Activated CD8-positive, alpha-beta memory T cell treated with anti-CD3 and anti-CD28 coated beads for 24 hours (primary cell): ENCODE results near the gene KIAA1671.
A peak's percentile ranks its signal among the peaks of the same experiment; 100 is the strongest.

Experiments used
- DNase-seq: peaks from one replicate; pipeline ENCODE4 v3.0.0-alpha.2; 2020

Gene KIAA1671

GRCh38 chr22:25048659-25049647, 96.4 kb downstream of the KIAA1671 start:
- DNase-seq = peak; percentile 86

DNA sequence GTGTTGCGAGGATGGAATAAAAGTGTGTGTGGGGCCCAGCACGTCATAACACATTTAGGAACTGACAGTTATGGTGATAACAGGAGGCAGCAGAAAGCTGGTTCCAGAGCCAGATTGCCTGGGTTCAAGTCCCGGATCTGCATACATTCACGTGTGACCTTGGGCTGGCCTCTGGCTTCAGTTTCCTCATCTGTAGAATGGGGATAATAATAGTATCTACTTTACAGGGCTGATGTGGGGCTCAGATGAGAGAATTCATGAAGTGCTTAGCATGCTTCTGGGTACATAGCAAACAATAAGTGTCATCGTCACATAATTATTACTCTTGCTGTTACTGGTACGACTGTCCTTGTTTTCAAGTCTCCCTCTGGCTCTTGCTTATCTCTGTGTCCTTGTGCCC, 97.3 kb downstream of the KIAA1671 start:
- no peak for DNase-seq

DNA sequence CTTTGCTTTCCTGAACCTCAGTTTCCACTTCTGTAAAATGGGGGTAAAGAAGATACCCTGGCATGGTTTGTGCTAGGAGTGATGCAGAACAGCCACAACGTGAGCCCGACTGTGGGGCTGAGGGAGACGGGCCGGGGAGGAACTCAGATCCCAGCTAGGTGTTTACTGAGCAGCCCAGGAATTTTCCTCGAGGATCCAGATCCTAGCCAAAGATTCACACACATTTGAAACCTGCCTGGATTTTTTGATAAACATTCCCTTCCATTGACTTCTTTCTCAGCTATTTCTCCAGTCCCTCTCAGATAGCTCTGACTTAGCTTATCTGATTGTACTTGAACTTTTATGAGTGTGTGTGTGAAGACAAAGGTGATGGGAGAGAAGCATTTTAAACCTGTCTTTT, 98.0 kb downstream of the KIAA1671 start:
- no peak for DNase-seq

- no peak for DNase-seq
Measured at GRCh38 chr22:25051073-25051472, 98.6 kb downstream of the KIAA1671 start.

GRCh38 chr22:25051983-25052710, 99.6 kb downstream of the KIAA1671 start:
- no peak for DNase-seq

GRCh38 chr22:25053153-25053805, 100.8 kb downstream of the KIAA1671 start:
- no peak for DNase-seq

- DNase-seq = peak; percentile 78
Measured at GRCh38 chr22:25054943-25055511, 102.5 kb downstream of the KIAA1671 start.

GRCh38 chr22:25057013-25057881, 104.7 kb downstream of the KIAA1671 start:
- peak; percentile 95 for DNase-seq

DNA sequence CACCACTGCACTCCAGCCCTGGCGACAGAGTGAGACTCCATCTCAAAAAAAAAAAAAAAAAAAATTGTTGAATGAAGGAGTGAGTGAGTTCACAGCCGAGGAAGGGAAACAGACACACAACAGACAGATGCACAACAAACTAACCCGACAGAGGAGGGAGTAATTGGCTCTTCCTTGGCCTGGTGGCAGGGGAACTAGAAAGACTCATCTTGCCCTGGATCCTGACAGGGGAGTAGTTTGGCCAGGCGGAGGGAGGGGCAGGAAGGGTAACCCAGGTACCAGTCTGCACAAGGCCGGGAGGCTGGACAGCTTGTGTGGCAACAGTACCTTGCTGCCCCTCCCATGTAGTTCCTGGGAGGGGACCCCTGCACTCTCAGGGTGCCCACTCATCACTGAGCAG, 106.9 kb downstream of the KIAA1671 start:
- no peak for DNase-seq

DNA sequence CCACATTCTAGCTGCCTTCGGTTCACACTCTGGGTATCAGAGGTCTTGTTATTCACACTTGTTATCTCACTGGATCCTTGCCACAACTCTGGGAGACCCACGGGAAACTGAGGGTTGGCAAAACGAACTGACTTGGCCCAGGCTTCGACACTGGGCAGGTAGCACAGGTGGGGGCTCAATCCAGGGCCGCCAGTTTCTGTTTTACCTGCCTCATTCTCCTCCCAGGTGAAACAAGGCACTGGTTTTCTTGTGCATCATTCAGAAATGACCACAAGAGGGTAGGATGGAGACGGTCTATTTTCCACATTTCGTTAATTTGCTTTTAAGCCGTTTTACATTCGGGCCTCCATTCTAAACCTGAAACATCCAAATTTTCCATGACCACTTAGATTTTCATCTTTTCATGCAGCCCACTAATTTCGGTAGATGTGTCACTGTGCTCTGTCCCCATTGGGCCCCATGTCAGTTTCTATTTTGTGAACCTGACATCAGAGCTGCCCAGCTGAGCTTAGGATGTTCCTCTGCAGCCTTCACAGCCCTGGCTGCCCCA, 108.1 kb downstream of the KIAA1671 start:
- peak; percentile 82 for DNase-seq

- no peak for DNase-seq
Measured at GRCh38 chr22:25061134-25061533, 108.6 kb downstream of the KIAA1671 start.

- no peak for DNase-seq
Measured at GRCh38 chr22:25061605-25062376, 109.3 kb downstream of the KIAA1671 start.

DNA sequence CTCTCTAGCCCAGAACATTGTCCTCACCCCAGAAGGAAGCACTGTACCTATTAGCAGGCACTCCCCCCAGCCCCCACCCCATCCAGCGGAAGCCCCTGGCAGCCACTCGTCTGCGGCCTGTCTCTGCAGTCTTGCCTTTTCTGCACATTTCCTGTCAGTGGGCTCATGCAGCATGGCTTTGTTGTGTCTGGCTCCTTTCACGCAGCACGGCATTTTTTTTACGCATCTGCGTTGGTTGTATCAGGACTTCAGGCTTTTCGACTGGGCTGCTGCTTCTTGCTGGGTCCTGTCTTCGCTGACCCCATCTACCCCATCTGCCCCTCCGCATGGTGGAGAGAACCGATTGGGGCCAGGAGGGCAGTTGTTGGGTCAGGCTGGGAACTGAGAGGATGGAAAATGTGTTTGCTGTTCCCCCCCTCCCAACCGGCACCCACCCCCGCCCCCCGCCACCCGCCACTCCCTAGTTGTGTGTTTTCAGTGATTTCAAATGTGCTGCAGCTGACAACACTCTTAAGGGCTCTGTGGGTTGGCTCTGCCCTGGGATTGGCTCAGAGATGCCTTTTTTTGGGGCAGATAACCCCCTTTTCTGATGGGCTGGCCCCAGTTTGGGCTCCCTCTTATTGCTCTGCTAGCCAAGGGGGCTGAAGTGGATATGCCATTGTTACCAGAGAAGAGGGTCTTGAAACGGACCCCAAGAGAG, 110.0 kb downstream of the KIAA1671 start:
- peak; percentile 84 for DNase-seq

DNA sequence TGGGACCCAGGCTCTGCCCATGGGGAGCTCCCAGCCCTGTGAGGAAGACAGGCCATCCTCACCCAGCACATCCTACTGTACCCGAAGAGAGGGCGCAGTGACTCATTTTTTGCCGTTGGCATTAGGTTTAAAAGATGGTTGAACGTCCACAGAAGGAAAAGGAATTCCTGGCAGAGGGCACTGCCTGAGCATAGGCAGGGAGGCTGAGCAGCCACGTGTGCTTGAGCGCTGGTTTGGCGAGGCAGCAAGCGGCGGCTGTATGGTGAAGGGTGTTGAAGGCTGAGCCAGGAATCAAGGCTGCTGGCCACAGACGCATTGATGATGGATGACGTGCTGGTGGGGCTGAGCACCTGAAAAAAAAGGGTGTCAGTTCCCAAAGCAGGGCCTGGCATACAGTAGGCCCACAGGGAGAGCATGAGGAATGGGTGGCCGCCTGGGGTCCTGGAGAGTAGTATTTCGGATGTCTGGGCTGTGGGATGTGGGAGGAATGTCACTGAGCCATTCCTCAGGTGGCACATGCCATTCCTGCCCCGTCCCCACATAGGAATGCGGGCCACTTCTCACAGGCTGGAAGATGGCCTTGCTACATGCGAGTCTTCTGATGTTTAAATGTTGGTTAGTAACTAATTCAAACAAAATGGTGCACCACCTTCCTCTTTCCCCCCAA, 112.5 kb downstream of the KIAA1671 start:
- no peak for DNase-seq

- DNase-seq = no peak
Measured at GRCh38 chr22:25066861-25067435, 114.4 kb downstream of the KIAA1671 start.

- peak; percentile 87 for DNase-seq
Measured at GRCh38 chr22:25067851-25068421, 115.4 kb downstream of the KIAA1671 start.

DNA sequence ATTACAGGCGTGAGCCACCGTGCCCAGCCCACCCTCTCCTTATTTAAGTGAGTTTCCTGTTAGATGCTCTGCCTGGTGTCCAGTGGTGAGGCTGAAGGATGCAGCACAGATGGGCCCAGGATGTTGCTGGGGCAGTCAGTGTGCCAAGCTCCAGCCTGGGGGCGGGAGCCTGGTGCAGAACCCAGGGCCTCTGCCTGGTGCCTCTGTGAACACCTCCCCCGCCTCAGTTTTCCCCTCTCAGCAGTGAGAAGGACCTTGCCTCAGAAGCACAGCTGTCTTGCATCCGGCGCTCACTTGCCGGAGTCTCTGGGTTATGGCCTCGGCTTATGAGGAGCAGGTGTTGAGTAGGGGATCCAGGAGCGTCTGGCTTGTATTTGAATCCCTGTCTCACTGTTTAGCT, 116.2 kb downstream of the KIAA1671 start:
- no peak for DNase-seq

- no peak for DNase-seq
Measured at GRCh38 chr22:25069426-25069757, 116.9 kb downstream of the KIAA1671 start.
